NCI-H1105 treated with DMSO at 0.1 percent for 48 hours (cell line): ENCODE results near the gene KRT4.
"Not testable (repeated sequence)": the region's sequence is repeated elsewhere in the genome, so short reads cannot be mapped to it uniquely, and the experiment has no call there.

Experiments used
- DNase-seq: peaks from one replicate; lab custom pipeline; 2025; lab: John Stamatoyannopoulos, UW

The KRT4 gene

DNA sequence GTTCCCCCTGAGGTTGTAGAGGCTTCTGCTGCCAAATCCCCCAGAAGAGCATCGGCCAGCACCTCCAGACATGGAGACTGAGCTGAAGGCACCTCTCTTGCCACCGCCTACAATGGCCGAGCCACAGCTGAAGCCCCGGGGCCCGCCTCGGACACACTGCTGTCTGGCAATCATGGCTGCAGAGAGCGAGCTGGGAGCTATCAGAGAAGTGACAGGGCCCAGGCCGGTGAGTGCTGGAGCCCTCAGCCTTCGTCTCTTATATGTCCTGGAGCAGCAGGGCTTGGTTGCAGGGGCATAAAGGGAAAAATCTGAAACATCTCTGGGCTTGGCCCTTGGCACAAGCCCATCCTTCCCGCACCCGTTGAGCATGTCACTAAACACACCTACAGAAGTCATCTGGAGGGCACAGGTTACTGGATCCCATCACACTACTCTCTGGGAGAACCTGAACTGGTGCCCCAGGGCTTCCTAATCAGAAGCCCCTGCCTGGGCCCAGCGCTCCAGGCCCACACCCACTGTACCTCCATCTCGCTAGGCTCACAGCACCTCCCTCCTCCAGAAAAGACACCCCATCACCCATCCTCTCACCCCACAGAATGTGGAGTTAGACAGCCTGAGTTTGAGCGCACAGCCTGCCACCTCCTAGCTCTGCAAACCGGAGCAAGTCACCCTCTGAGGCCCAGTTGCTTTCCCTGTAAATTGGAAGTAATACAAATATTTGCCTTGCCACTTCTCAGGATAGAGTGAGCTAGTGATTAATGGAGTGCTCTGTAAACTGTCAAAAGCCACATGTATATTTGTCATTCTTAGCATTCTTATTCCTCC, at the start of gene KRT4:
Gene KRT4, minus strand, starts transcription at position 232 of the 825 bp plus-strand sequence. Its CDS starts 58 bp downstream, at position 174.
- no peak for DNase-seq

DNA sequence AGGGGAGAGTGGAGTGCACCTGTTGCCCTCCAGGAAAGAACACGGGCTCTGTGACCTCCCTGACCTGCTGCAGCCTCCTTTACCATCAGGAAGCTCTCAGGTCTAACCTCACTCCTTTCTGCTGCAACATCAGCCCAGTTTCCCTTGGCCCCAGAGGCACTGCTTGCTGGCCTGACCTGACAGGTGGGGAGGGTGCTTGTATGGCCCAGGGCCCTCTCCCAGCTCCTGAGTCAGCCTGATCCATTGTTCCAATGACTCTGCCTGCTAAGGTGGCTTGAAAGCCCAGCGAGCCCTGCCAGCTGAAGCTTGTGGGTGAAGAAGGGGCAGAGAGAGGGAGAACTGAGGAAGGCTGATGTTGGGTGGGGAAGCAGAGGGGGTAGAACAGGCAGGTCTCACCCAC, 48.1 kb upstream of the KRT4 start:
- DNase-seq, result no peak

DNA sequence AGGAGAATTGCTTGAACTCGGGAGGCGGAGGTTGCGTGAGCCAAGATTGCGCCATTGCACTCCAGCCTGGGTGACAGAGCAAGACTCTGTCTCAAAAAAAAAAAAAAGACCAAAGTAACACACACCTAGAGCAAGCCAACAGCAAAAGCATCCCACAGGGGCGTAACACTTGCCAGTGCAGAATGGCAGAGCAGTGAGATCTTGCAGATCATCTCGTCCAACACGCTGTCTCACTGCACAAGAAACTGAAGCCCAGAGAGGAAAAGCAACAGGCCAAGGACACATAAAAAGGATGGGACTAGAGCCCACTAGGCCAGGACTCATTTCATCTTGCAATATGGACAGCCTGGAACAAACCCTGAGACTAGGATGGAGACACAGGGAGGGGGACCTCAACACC, 47.6 kb upstream of the KRT4 start:
- no peak for DNase-seq

DNA sequence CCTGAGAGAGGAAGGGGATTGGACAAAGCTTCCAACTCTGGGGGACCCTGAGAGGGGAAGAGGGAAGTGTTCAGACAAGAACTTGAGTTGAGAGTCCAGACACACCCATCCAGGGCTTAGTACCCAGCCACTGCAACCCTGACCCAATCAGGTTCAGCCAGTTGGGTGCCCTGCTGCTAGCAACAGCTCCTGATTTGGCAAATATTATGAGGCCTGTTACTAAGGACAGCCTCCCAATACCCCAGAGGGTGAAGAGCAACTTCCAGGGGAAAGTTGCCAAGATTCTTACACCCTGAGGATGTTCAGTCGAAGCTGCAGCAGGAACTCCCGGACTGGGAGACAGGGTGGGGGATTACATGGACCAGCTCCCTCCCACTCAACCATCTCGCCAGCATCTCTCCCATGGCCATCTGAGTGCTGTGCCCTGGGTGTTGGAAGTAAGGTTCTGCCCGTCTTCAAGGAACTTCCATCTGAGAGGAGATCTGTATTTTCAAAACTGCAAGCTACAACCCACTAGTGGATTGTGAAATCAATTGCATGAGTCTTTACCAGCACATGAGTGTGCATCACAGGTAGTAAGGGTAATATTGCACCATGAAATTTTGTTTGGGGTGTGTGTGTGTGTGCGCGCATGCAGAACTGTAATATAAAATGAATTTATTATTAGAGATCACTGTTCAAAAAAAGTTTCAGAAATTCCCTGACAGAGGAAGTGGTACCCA, 46.3 kb upstream of the KRT4 start:
- DNase-seq, result no peak

DNA sequence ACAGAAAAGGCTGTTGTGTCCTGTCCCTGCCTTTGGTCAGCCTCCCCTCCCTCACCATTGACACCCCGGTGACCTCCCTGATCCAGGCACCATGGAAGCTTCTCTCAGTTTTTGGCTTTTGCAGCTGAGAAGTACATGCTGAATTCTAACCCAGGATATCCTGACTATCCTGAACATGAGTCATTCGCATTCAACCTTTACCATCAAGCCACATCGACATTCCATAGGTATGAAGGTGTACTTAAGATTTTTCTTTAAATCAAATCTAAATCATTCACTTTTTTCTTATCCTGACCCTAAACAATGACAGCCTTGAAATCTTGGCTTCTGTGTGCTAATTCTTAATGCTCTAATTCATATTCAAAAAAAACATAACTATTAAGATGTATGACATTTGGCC, 43.6 kb upstream of the KRT4 start:
- DNase-seq, result no peak

DNA sequence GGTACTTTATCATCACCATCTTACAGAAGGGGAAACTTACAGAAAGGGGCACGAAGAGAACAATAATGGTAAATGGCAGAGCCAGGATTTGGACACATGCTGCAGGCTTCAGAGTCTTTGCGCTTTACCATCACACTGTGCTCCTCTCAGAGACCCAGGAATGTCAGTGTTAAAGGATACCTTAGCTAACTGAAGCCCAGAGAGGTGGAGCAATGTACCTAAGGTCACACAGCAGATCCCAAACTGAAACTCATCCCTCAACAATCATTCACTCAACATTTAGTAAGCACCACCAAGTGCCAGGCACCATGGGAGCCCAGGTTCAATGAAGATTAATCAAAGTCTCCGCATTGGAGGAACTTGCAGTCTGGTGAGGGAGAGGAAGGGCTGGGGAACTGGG, 42.9 kb upstream of the KRT4 start:
- DNase-seq, result no peak

DNA sequence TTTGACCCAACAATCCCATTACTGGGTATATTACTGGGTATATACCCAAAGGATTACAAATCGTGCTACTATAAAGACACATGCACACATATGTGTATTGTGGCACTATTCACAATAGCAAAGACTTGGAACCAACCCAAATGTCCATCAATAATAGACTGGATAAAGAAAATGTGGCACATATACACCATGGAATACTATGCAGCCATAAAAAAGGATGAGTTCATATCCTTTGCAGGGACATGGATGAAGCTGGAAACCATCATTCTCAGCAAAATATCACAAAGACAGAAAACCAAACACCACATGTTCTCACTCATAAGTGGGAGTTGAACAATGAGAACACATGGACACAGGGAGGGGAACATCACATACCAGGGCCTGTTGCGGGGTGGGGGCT, 42.2 kb upstream of the KRT4 start:
- not testable (repeated sequence) for DNase-seq

DNA sequence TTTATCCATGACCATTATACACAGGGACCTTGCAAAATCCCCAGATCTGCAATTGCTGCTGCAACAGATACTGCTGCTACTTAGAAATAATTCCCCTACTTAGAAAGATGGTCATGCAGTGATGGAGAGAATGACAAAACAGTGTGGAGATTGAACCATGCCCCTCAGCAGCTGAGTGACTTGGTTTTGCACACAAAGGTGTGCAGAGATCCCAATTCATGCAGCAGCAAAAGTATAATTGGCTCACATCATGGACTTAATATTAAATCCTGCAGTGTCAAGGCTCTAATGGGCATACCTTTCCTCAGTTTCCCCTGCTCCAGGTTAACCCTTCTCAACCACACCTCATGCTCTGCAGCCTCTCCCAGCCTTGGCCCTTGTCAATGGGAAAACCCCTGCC, 37.9 kb upstream of the KRT4 start:
- DNase-seq, result no peak

DNA sequence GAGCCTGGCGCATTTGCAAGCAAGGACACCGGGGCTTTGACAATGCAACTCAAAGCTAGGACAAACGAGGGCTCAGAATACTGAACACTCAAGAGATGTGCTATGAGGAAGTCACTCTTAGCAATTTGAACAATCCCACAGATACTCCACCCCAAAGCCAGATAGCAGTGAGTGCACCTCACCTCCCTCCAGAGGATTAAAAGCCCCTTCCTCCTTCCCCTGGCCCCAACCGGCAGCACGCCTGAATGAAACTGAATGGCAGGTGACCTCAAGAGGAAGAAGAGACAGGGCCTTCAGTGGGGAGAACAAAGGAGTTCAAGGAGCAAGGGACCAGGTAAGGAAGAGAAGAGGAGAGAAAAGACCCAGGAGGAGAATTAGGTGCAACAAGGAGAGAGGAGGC, 36.8 kb upstream of the KRT4 start:
- no peak for DNase-seq

DNA sequence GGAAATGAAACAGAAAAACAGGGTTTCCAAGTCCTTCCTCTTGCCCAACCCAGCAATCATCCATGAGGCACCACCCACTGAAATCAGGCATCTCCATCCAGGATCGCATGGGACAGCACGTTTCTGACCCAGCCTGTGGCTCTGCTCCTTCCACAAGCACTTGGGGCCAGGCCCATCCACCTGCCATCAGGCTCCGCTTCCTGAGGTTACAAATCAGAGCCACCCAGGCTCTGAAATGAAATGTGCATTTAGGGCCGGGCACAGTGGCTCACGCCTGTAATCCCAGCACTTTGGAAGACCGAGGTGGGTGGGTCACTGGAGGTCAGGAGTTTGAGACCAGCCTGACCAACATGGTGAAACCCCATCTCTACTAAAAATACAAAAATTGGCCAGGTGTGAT, 35.6 kb upstream of the KRT4 start:
- DNase-seq, result no peak

DNA sequence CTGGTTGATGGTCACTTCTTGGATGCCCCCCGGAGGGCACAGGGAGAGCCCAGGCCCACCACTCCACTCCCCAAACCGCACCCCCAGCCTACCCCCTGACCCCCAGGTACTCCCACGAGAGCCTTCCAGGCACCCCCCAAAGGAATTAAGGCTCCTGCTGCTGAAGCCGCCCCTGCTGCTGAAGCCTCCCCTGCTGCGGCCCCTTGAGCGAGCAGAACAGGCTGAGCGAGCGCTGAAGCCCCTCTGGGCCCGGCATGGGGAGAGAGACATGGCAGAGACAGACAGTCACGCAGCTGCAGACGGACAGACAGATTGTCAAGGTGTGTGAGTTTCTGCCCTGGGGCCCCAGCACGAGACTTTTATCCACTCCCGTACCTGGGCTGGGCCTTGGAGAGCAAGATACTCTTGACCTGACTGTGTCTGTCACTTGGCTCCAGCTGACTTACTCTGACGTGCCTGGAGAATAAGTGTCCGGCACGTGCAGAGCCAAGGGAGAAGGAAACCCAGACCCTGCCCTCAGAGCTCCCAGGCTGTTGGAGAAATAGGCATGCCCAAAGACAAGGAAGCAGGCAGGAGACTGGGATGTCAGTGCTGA, 34.8 kb upstream of the KRT4 start, which contains the start of gene KRT78:
Gene KRT78, minus strand, starts transcription at position 334 of the 595 bp plus-strand sequence. Its CDS starts 64 bp downstream, at position 270.
- no peak for DNase-seq

DNA sequence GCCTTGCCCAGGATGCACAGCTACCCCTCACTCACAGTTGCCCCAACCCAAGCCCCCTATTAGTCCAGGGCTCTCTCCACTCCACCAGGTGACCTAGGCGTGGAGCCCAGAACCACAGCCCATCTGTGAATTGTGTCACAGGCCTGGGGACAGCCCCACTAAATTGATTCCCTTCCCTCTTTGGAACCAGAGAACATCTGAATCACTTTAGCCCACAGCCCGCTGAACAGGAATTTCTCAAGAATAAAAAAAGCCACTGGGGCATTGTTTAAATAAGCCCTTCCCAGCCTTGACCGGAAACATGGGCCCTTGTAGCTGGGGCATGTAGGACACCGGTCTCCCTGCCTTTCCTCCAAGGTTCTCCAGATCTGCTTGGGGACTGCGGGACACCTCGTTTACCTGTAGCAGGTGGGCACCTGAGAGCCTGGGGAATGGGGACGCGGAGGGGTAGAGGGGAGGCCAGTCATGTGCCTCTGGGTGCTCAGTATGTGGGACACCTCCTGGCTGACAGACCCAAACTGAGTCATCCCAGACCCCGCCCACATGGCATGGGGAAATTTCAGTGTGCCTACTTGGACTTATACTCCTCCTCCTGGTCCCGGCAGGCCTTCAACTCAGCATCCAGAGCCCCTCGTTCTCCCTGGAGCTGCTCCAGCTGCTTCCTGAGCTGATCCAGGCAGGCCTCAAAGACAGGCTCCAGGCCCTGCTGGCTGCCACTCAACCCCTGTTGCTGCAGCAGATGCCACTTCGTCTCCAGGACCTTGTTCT, 33.6 kb upstream of the KRT4 start:
- no peak for DNase-seq

DNA sequence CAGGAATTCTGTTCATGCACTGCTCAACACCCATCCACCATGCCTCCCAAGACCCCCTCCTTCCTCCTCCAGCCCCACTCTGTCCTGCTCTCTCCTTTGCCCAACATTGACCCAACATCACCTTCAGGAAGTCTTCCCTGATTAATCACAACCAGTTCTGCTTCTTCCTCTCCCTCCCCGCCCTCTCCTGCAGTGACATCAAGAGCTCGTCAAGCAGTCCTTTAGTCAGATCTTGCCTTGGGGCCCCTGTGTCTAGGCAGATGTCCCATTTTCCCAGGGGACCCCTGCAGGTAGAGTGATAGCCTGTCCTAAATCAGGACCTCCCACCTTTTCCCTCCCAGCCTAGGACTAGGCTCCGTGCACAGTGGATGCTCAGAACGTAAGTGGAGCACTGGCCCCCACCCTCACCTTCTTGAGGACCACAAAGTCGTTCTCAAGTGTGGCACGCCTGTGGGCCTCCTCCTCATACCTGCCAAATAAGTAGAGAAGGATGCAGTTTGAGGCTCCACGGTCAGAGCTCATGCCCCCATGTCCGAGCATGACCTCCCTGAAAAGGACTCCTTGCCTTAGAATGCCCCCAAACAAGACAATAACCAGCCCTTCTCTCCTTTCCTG, 32.5 kb upstream of the KRT4 start:
- DNase-seq, result no peak

DNA sequence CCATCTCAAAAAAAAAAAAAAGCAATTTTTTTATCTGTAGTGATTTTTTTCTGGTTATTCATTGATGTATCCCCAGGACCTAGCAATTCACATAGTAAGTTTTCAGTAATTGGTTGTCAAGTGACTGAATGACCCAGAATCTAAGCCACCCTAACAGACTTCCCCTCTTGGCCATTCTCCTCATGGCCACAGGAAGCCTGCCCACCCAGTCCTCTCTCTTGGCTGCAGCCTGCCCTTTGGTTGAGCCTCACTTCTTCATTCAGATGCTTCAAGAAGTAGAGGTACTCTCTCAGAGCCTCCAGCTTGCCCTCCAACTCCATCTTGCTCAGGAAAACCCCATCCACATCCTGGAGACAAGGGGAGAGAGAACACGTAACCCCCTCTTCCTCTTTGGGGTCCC, 32.0 kb upstream of the KRT4 start:
- DNase-seq, result no peak

DNA sequence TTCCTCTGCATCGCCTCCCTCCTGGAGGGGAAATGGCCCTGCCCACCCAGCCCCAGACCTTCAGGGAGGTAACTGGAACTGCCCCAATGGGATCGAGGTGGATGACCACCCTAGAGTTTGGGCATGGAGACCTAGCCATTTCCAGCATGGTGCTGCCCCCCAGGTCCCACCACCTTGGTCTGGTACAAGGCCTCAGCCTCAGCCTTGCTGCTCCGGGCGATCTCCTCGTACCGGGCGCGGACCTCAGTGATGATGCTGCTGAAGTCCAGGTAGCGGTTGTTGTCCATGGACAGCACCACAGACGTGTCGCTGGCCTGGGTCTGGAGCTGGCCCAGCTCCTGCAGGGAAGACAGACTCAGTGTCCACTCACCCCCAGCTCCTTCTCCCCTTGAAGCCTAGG, 30.5 kb upstream of the KRT4 start:
- DNase-seq, result no peak

DNA sequence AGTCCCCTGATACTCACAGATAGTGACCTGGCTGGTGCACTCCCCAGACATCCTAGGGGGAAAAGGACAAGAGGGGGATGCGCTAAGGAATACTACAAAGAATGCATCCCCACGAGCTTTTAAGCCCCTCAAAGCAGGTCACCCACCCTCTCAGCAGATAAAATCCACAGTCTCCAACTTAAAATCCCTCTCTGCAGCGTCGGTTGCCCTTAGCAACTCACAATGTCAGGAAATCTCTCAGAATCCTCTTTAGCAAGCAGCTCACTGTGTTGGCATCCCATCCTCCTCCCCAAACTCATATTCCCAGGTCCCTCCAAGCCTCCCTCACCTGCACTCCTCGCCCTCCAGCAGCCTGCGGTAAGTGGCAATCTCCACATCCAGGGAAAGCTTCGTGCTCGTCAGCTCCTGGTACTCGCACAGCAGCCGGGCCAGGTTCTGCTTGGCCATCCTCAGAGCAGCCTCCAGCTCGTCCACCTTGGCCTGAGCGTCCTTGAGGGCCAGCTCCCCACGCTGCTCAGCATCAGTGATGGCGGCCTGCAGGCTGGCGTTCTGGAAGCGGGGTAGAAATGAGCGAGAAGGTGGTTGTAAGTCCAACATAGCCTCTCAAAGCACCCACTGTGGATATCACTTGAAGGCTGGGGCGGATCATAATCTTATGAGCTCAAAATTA, 25.7 kb upstream of the KRT4 start:
- no peak for DNase-seq

DNA sequence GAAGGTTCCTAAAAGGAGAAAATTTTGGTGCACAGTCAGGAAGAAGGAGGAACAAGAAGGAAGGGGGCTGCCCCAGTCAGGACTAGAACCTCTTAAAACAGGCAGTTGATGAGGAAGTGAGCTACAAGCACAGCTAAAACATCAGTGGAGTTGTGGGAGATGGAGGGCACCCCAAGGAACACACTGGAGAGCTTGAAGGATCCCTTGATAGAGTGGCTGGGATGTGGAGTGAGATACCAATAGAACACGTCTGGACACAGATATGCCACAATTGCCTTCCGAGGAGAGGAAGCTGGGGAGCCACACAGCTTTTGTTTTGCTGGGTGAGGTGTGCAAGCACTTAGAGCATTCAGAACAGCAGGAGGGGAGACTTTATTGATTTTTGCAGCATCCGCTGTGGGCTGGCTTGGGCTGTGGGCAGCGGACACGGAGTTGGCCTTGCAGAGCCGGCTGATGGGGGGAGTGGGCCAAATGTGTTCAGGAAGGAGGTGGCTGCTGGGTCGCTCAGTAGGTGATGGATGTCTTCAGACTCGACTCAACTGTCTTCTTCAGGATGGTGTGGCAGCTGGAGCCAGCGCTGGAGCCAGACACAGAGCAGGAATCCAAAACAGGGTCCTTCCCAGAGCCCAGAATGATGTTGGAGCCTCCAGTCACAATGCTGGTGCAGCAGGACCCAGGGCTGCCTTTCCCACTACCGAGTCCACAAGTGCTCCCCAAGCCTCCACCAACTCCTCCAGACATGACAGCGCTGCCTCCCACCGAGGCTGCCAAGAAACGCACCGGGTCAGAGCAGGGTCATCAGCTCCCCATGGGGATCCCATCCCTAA, 24.9 kb upstream of the KRT4 start:
- no peak for DNase-seq

DNA sequence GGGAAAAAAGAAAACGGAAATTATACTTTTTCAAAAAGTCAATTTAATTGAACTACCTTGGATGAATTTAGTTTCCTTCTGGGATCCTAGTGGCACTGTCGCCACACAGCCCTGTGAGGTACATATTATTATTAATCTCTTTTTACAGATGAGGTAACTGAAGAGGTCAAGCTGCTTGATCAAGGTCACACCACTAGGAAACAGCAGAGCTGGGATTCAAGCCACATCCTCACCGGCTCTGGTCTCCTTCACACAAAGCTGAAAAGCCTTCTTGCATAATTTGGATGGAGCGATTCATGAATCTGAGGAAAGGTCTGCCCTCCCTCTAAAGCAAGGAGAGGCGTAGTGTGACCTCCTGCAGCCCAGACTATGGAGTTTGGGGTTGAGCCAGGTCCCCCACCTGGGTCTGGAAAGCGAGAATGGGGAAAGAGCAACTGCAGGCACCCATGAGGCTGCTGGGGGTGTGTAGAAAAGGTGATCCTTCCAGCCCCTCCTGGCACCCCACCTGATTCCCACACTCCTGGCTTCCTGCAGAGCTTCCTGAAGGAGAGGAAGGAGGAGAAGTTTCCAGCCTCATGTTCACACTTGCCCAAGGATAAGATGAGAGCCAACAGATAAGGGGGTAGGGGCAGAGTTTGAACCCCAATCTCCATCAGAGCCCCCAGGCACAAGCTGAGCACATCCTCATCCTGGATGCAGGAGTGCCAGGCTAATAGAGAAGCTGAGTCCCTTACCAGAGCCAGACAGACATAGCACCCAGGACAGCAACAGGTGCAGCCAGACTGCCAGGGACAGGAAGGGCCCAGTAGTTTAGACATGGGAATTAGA, 24.1 kb upstream of the KRT4 start:
- DNase-seq, result no peak

DNA sequence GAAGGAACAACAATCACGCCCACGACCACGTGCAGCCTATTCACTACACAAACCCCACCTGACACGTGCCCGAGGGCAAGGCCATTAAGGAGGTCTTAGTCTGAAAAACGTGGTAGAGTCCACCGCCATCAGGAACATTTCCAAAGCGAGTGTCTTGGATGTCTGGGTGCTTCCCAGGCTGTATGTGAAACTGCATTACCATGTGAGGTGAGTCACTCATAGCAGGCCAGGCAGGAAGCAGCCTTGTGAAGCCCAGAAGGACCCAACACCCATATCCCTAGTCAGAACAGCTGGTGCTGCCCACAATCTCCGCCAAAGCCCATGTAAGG, 23.5 kb upstream of the KRT4 start:
- no peak for DNase-seq
